K562 (cell line): ENCODE measurements around the gene RSPH6A. TPM values are rescaled to one million over a fixed set of nuclear protein-coding genes. Genes with fewer than 3 reads are reported as not detected.
A peak's percentile ranks its signal among the peaks of the same experiment; 100 is the strongest.

Experiments
- ATAC-seq: fragments of 200-7000 bp; cut with Tn5 transposase; 3 replicates; pipeline ENCODE4 v1.9.1; 2020; ENCODE audit warnings: moderate library complexity
- BruUV-seq: library from RNA; stranded (reverse); fragments of 400-500 nt; replicated peaks from 2 replicates; lab custom pipeline; 2021; lab: Mats Ljungman, UMichigan
- CTCF ChIA-PET: fragments of 300-600 bp; formaldehyde crosslinking; extraction: SDS; loops from one replicate; lab custom pipeline; 2021; ENCODE audit warnings: low intra/inter-chr PET ratio; lab: Yijun Ruan, JAX
- POLR2A ChIA-PET: fragments of 300-600, 350-650 bp; sonication (Branson Sonifier 250); formaldehyde crosslinking; extraction: SDS; loops from one replicate; lab custom pipeline; 2021; ENCODE audit warnings: antibody characterized with exemption, inconsistent platforms; lab: Yijun Ruan, JAX
- DNase-seq, 4 experiments: peaks; one replicate each; pipeline versions ENCODE4 v3.0.0 to v3.0.0-alpha.2; 2011 to 2018; ENCODE audit warnings: low spot score in 3 of 4, mixed read lengths in 3 of 4; ENCODE audit errors: extremely low read depth in 1 of 4
- FAIRE-seq: peaks from 2 replicates; lab custom pipeline; 2011; peaks lifted over from hg19 to GRCh38; lab: Jason Lieb, UNC
- H2AFZ ChIP-seq: 2 replicates; pipeline ENCODE4 v1.6.0; 2011; ENCODE audit warnings: low read depth, low read length, control low read depth, inconsistent platforms
- H3K27ac ChIP-seq: fragments of 200-600 bp; 3 replicates; pipeline ENCODE4 v1.8.0; 2011; ENCODE audit warnings: low read depth, mild to moderate bottlenecking, control low read depth, inconsistent platforms, low read length, moderate library complexity, mixed read lengths; ENCODE audit errors: extremely low read depth
- H3K27me3 ChIP-seq, 2 experiments: fragments of 300-600 bp in 1 of 2; 2 replicates in 1 of 2; 3 replicates in 1 of 2; pipeline versions ENCODE4 v1.6.0 to v1.8.0; 2011; ENCODE audit warnings: inconsistent platforms in 2 of 2, low read length in 2 of 2, mild to moderate bottlenecking in 1 of 2, mixed read lengths in 1 of 2, moderate library complexity in 1 of 2; ENCODE audit not compliant: control insufficient read depth in 2 of 2, insufficient read depth in 2 of 2
- H3K36me3 ChIP-seq: fragments of 300-600 bp; 3 replicates; pipeline ENCODE4 v1.8.0; 2011; ENCODE audit warnings: mild to moderate bottlenecking, low read length, inconsistent platforms; ENCODE audit not compliant: control insufficient read depth, insufficient read depth
- H3K4me1 ChIP-seq, 2 experiments: fragments of 200-600 bp in 1 of 2; replicated peaks in 1 of 2; 2 replicates in 1 of 2; 3 replicates in 1 of 2; pipeline versions ENCODE4 v1.5.1 to v1.8.0; 2011; ENCODE audit warnings: inconsistent platforms in 2 of 2, low read length in 2 of 2, mild to moderate bottlenecking in 1 of 2, mixed read lengths in 1 of 2, moderate library complexity in 1 of 2; ENCODE audit not compliant: control insufficient read depth in 2 of 2, insufficient read depth in 2 of 2
- H3K4me2 ChIP-seq: 2 replicates; pipeline ENCODE4 v1.6.1; 2011; ENCODE audit warnings: low read length, control low read depth, inconsistent platforms, mixed read lengths; ENCODE audit not compliant: insufficient read depth
- H3K4me3 ChIP-seq: fragments of 200-600 bp; sonication (generic), shearing (Covaris generic); 2 replicates; pipeline ENCODE4 v1.5.1; 2016; ENCODE audit warnings: control low read depth, inconsistent platforms
- H3K79me2 ChIP-seq: fragments of 200-600 bp; 3 replicates; pipeline ENCODE4 v1.8.0; 2011; ENCODE audit warnings: low read length, inconsistent platforms; ENCODE audit not compliant: control insufficient read depth, insufficient read depth
- H3K9ac ChIP-seq, 2 experiments: 2 replicates each; pipeline versions ENCODE4 v1.6.0 to v1.6.1; 2011; ENCODE audit warnings: low read depth in 2 of 2, low read length in 2 of 2, control low read depth in 1 of 2, inconsistent platforms in 1 of 2, mild to moderate bottlenecking in 1 of 2, mixed read lengths in 1 of 2; ENCODE audit not compliant: insufficient read depth in 1 of 2
- H3K9me1 ChIP-seq: one replicate; pipeline ENCODE4 v1.6.0; 2011; ENCODE audit warnings: inconsistent platforms, mild to moderate bottlenecking, low read length, moderate library complexity; ENCODE audit not compliant: control insufficient read depth, insufficient read depth
- H3K9me3 ChIP-seq: replicated peaks from 2 replicates; pipeline ENCODE4 v1.5.1; 2011; ENCODE audit warnings: low read depth, low read length, inconsistent platforms; ENCODE audit not compliant: control insufficient read depth, insufficient read depth
- H4K20me1 ChIP-seq: replicated peaks from 2 replicates; pipeline ENCODE4 v1.6.1; 2011; ENCODE audit warnings: low read length, inconsistent platforms, mixed read lengths; ENCODE audit not compliant: control insufficient read depth, insufficient read depth
- CHD1 ChIP-seq: fragments of 200-600 bp; sonication (generic); IDR thresholded peaks from one replicate; pipeline ENCODE4 v1.6.1; 2012; ENCODE audit warnings: mild to moderate bottlenecking, moderate library complexity, low read length, inconsistent platforms
- E2F6 ChIP-seq, 2 experiments: IDR thresholded peaks; 2 replicates each; pipeline ENCODE4 v1.6.1; 2011; ENCODE audit warnings: borderline replicate concordance in 1 of 2, control low read depth in 1 of 2, low read depth in 1 of 2, low read length in 1 of 2, mild to moderate bottlenecking in 1 of 2, mixed read lengths in 1 of 2, moderate library complexity in 1 of 2; ENCODE audit not compliant: insufficient read depth in 1 of 2, insufficient read length in 1 of 2, poor library complexity in 1 of 2, severe bottlenecking in 1 of 2; ENCODE audit errors: extremely low read depth in 1 of 2
- ELK3 ChIP-seq: fragments of 450-650 bp; formaldehyde crosslinking; IDR thresholded peaks from 2 replicates; pipeline ENCODE4 v1.4.0; 2020; ENCODE audit warnings: mild to moderate bottlenecking
- FOXK2 ChIP-seq, 2 experiments: fragments of 450-650 bp; IDR thresholded peaks in 1 of 2; conservative IDR thresholded peaks in 1 of 2; 2 replicates each; pipeline ENCODE4 v1.6.1; 2016; ENCODE audit warnings: low read depth in 2 of 2, mild to moderate bottlenecking in 1 of 2
- MCM7 ChIP-seq, 2 experiments: fragments of 450-650 bp; IDR thresholded peaks; 2 replicates each; pipeline ENCODE4 v1.6.1; 2016 to 2018
- MYNN ChIP-seq, 2 experiments: sonication (generic); formaldehyde crosslinking in 1 of 2; IDR thresholded peaks; 2 replicates each; pipeline versions ENCODE4 v1.5.0 to v1.6.1; 2016 to 2020; ENCODE audit warnings: antibody characterized with exemption in 1 of 2, missing genetic modification reagents in 1 of 2
- PCBP2 ChIP-seq: fragments of 200-400 bp; formaldehyde crosslinking; IDR thresholded peaks from 2 replicates; pipeline ENCODE4 v1.6.1; 2018; ENCODE audit warnings: low read length, low read depth, mild to moderate bottlenecking, moderate library complexity; ENCODE audit not compliant: poor library complexity, severe bottlenecking
- TAF9B ChIP-seq: fragments of 450-650 bp; IDR thresholded peaks from 2 replicates; pipeline ENCODE4 v1.6.1; 2018; ENCODE audit warnings: mild to moderate bottlenecking; ENCODE audit not compliant: partially characterized antibody
- TCF3 ChIP-seq: sonication (generic); formaldehyde crosslinking; IDR thresholded peaks from 2 replicates; pipeline ENCODE4 v1.4.0; 2020; ENCODE audit warnings: mild to moderate bottlenecking, missing genetic modification reagents
- U2AF1 ChIP-seq: fragments of 200-400 bp; formaldehyde crosslinking; optimal IDR thresholded peaks from 2 replicates; pipeline ENCODE3; 2017; ENCODE audit warnings: mild to moderate bottlenecking, low read depth, low read length, moderate library complexity
- ZNF277 ChIP-seq: fragments of 250-450 bp; sonication (Bioruptor Pico); IDR thresholded peaks from 2 replicates; pipeline ENCODE4 v1.8.0; 2022; ENCODE audit warnings: inconsistent platforms, mild to moderate bottlenecking, moderate library complexity, borderline replicate concordance
- WGBS: fragments of 100-300 bp; shearing (Covaris generic); methylation state at CpG from one replicate; pipeline ENCODE4 v1.1.6; 2016; ENCODE audit warnings: low coverage, mixed read lengths; ENCODE audit not compliant: insufficient coverage; ENCODE audit errors: missing lambda C conversion rate; 5-methylcytosine and 5-hydroxymethylcytosine counted together
- in situ Hi-C: fragments of 300-500 bp; cut with MboI; formaldehyde crosslinking; loops from 4 replicates; pipeline ENCODE4 v1.15.0; 2018; ENCODE audit warnings: inconsistent platforms, mixed read lengths
- intact Hi-C: fragments of 100-400 bp; cut with micrococcal nuclease; formaldehyde crosslinking; loops from 2 replicates; pipeline ENCODE4 v1.14.2; 2022
- polyA plus RNA-seq, 8 experiments: library from polyadenylated mRNA; depleted of rRNA in 4 of 8; stranded (reverse) in 5 of 8; unstranded in 3 of 8; fragments of >200 nt; fragmentation: Nextera tagmentation in 2 of 8; fragmentation: Illumina TruSeq in 1 of 8; extraction: Ambion mirVana in 2 of 8; extraction: Trizol in 1 of 8; gene quantifications; 2 replicates each; pipeline versions ENCODE4 v1.2.1 to v1.2.3, GENCODE V29; 2011 to 2014; ENCODE audit warnings: inconsistent platforms in 1 of 8, missing spikeins in 1 of 8
- total RNA-seq, 7 experiments: library from RNA; depleted of rRNA in 6 of 7; stranded (reverse); fragments of >200 nt in 6 of 7; fragmentation: Illumina TruSeq in 2 of 7; extraction: Trizol in 2 of 7; gene quantifications; 2 replicates each; pipeline versions ENCODE4 v1.2.1 to v1.2.3, GENCODE V29; 2011 to 2021; ENCODE audit warnings: low replicate concordance in 1 of 7
- TF ChIP-seq, protein P1 (sequence below): IDR thresholded peaks from 2 replicates; pipeline ENCODE4 v1.6.1; 2016; ENCODE audit warnings: missing genetic modification characterization, missing compliant biosample characterization
- TF ChIP-seq, protein P2 (sequence below): fragments of 450-650 bp; IDR thresholded peaks from 2 replicates; pipeline ENCODE4 v1.6.1; 2016; ENCODE audit warnings: antibody characterized with exemption

Gene RSPH6A
- total and polyA plus RNA-seq, 9 of the 15 experiments (the other 6 are each of a cell fraction or from before 2014, with no cell fraction given): 0.03 to 0.15 (median 0.07) TPM; not detected in 5

- Histone ChIP-seq H3K27ac (peak within 1 kb of the TSS; percentile 83), H3K9ac (peak within 1 kb of the TSS; percentile 77 to 99), H3K4me1 (peaks cover 19 to 27% of the 10 kb centered on the region in 2 experiments), H3K9me1 (peaks cover 4% of the 10 kb centered on the region), H3K27me3 (no peaks in the 10 kb centered on the region), H3K79me2 (peaks cover 19% of the 10 kb centered on the region), H2AFZ (peak within 1 kb of the TSS; percentile 93), H3K4me2 (peak within 1 kb of the TSS; percentile 86), H3K36me3 (peaks cover 31% of the 10 kb centered on the region; the same call in 2 of the 3 replicates), H4K20me1 (peaks cover 3% of the 10 kb centered on the region), H3K9me3 (no peaks in the 10 kb centered on the region), H3K4me3 (peak within 1 kb of the TSS; percentile 95)
- intact Hi-C loops: no loop called here
- ChIA-PET CTCF (no interaction called here), POLR2A (interaction anchor here (0.6 to 1.8 kb wide), 9 partner anchors 10 to 1367 kb away, joined by 3 to 9 read pairs (median 5); partner anchors contain the start of gene DMPK)
- DNase-seq (peak; percentile 95 to 100 (median 98)), ATAC-seq (peak; percentile 98), FAIRE-seq (peak; percentile 99)
- no TSS peak for BruUV-seq
- WGBS: 1% methylated on average over 38 of the region's 86 CpGs
- in situ Hi-C loops: no loop called here
- TF ChIP-seq TAF9B (no peak), MCM7 (IDR thresholded peaks at IDR 0.05) (no peak), MYNN (IDR thresholded peaks at IDR 0.05) (peak; percentile 100), MYNN (CRISPR knock-in tag; IDR thresholded peaks at IDR 0.05) (peak; percentile 90; the same call in 1 of the 2 replicates), ELK3 (CRISPR knock-in tag) (no peak), U2AF1 (no peak), ZNF277 (no peak), E2F6 (IDR thresholded peaks at IDR 0.05; ENCODE audit: borderline replicate concordance in 1 of 2, extremely low read depth in 1 of 2, insufficient read depth in 1 of 2, insufficient read length in 1 of 2, low read depth in 1 of 2, low read length in 1 of 2, poor library complexity in 1 of 2, severe bottlenecking in 1 of 2) (peak in 1 of 2 experiments; percentile 21), FOXK2 (conservative IDR thresholded peaks at IDR 0.05 in 1 of 2, IDR thresholded peaks at IDR 0.05 in 1 of 2; ENCODE audit: low read depth in 2 of 2) (no peak), TCF3 (no peak), CHD1 (no peak), PCBP2 (no peak)
- TF ChIP-seq, protein P1, sequence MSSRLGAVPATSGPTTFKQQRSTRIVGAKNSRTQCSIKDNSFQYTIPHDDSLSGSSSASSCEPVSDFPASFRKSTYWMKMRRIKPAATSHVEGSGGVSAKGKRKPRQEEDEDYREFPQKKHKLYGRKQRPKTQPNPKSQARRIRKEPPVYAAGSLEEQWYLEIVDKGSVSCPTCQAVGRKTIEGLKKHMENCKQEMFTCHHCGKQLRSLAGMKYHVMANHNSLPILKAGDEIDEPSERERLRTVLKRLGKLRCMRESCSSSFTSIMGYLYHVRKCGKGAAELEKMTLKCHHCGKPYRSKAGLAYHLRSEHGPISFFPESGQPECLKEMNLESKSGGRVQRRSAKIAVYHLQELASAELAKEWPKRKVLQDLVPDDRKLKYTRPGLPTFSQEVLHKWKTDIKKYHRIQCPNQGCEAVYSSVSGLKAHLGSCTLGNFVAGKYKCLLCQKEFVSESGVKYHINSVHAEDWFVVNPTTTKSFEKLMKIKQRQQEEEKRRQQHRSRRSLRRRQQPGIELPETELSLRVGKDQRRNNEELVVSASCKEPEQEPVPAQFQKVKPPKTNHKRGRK (tag): no peak
- TF ChIP-seq, protein P2, sequence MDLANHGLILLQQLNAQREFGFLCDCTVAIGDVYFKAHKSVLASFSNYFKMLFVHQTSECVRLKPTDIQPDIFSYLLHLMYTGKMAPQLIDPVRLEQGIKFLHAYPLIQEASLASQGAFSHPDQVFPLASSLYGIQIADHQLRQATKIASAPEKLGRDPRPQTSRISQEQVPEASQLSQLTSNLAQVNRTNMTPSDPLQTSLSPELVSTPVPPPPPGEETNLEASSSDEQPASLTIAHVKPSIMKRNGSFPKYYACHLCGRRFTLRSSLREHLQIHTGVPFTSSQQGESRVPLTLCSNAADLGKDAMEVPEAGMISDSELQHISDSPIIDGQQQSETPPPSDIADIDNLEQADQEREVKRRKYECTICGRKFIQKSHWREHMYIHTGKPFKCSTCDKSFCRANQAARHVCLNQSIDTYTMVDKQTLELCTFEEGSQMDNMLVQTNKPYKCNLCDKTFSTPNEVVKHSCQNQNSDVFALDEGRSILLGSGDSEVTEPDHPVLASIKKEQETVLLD: no peak
These were observed 22.5 kb downstream of the RSPH6A start, which contains the start of gene DMWD for GRCh38 chr19:45792470-45793177. TSS of gene DMWD (minus strand) at chr19:45792845. CDS start at chr19:45792756, 89 bp downstream.
